HG03280 (cell line): Measurements from ENCODE around the gene ACOT8.
"Not testable (repeated sequence)": the region's sequence is repeated elsewhere in the genome, so short reads cannot be mapped to it uniquely, and the experiment has no call there.

ENCODE experiments used
- ATAC-seq: cut with Tn5 transposase; IDR thresholded peaks from one replicate; pipeline ENCODE4 v1.9.1; 2021; ENCODE audit warnings: mild to moderate bottlenecking, moderate library complexity; ENCODE audit not compliant: unreplicated experiment

ACOT8 gene

GRCh38 chr20:45832619-45833018 is 24.6 kb downstream of the ACOT8 start:
- no peak for ATAC-seq

DNA sequence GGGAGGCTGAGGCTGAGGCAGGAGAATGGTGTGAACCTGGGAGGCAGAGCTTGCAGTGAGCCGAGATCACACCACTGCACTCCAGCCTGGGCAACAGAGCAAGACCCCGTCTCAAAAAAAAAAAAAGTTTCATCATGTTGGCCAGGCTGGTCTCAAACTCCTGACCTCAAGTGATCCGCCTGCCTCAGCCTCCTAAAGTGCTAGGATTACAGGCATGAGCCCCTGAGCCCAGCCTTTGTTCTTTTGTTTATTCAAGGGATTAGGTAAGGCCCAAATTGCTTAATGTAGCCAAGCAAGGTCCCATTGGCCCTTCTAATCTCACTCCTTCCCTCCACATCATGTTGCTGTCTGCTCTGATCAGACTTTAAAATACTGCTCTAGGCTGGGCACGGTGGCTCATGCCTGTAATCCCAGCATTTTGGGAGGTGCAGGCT is 27.5 kb downstream of the ACOT8 start:
- ATAC-seq: not testable (repeated sequence)

GRCh38 chr20:45828589-45828988 is 28.6 kb downstream of the ACOT8 start:
- no peak for ATAC-seq

- ATAC-seq: no peak
Observed at GRCh38 chr20:45827712-45828111, 29.5 kb downstream of the ACOT8 start.

GRCh38 chr20:45827030-45827652 is 30.1 kb downstream of the ACOT8 start, which contains the start of gene TNNC2:
Gene TNNC2, minus strand, starts transcription at chr20:45827312. Its CDS starts 64 bp downstream, at chr20:45827248.
- ATAC-seq: no peak

GRCh38 chr20:45826381-45827019 is 30.7 kb downstream of the ACOT8 start:
- no peak for ATAC-seq

DNA sequence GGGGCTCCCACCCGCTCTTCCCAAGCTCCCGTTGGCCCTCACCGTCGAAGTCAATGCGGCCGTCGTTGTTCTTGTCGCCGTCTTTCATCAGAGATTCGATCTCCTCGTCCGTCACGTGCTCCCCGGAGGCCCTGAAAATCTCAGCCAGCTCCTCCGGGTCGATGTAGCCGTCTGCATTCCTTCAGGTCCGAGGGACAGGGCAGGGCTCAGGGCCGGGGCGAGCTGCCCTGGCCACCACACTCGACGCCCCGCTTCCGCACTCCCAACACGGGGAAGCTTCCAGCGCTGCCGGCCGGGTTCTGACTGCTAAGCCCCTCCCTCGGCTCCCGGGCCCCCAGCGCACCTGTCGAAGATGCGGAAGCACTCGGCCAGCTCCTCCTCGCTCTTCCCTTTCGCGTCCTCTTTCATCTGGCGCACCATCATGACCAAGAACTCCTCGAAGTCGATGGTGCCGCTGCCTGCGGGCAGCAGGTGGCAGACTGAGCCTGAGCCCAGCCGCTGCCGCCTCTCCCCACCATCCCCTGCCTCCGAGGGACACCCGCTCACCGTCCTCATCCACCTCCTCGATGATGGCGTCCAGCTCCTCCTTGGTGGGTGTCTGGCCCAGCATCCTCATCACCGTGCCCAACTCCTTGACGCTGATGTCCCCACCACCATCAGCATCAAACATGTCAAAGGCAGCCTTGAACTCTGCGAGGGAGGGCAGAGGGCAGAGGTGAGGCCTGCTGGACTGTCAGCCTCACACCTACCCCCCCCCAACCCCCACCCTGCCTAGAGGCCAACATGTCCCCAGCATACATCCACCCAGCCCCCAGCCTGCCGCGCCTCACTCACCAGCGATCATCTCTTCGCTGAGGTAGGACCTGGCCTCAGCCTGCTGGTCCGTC is 33.0 kb downstream of the ACOT8 start:
- ATAC-seq: no peak

DNA sequence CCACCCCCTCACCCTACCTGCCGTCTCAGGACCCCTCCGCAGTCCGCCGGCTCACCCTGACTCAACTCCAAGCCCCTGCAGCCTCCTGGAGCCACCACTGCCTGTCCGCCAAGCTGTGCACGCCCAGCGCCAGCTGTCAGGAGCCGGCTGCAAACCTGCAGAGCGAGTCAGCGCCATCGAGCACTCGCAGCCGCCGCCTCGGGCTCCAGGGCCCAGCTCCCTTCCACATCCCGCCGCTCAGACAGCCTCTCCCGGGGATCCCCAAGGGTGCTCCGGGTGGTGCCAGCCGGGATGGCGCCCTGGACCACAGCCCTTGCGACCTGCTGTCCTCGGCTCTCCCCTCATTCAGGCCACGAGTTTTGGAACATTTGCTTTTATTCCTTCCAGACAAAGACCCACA is 34.3 kb downstream of the ACOT8 start:
- ATAC-seq: no peak

- ATAC-seq: no peak
Observed at GRCh38 chr20:45821947-45822346, 35.2 kb downstream of the ACOT8 start.

DNA sequence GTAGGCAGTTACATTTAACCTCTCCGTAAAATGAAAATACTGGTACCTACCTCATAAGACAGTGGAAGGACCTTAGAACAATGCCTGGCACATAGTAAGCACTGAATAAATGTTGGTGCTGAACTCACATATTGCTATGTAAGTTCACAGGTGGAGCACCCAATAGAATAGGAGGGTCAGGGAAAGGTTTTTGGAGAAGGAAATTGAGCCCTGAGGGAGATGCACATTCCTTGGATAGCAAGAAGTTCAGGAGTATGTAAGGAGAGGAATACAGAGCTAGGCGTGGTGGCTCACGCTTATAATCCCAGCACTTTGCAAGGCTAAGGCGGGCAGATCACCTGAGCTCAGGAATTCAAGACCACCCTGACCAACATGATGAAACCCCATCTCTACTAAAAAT is 37.7 kb downstream of the ACOT8 start:
- ATAC-seq: no peak

DNA sequence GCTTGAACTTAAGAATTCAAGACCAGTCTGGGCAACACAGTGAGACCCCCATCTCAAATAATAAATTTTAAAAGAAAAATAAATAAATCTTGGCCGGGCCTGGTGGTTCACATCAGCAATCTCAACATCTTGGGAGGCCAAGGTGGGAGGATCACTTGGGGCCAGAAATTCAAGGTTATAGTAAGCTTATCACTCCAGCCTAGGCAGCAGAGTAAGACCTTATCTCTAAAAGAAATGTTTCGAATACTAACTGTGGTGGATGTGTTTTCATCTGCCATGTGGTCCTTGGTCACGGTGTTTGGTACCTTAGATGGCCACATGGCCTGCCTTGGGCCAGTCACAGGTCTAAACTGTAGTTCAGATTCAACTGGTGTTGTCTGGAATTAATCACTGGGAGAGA is 39.0 kb downstream of the ACOT8 start:
- ATAC-seq: no peak

DNA sequence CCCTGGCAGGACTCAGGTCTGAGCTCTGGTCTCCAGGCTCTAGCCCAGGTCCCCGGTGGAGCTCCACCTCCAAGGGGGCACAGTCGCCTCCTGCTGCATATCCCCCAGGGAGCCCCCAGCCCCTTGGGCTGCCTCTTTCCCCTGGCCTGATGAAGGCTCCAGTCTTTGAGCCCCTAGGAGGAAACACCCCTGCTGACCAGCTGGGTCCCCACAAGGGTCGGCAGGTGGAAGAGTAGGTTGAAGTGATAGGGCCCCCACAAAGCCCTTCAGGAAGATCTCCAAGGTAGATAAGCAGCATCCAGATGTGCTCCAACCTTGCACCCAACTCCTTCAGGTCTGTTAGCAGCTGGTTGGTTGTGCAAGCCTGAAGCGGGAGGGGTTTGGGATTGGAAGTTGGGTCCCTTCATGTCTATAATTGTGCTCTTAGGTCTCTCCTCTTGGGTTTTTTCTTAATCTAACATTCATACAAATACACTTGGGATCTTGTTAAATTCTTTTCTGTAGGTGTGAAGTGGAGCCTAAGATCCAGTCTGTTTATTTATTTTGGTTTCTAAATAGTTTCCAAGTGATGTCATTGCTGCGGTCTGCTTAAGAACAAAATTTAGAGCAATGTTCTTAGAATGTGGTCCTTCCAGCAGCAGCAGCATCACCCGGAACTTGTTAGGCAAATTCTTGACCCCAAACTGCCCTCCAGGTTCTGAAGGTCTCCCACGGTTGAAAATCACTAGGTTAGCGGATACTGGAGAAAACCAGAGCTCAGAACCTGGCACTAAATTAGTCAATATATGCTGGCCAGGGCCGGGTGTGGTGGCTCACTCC is 39.6 kb downstream of the ACOT8 start:
- no peak for ATAC-seq

- ATAC-seq: no peak
Observed at GRCh38 chr20:45816951-45817350, 40.2 kb downstream of the ACOT8 start.

DNA sequence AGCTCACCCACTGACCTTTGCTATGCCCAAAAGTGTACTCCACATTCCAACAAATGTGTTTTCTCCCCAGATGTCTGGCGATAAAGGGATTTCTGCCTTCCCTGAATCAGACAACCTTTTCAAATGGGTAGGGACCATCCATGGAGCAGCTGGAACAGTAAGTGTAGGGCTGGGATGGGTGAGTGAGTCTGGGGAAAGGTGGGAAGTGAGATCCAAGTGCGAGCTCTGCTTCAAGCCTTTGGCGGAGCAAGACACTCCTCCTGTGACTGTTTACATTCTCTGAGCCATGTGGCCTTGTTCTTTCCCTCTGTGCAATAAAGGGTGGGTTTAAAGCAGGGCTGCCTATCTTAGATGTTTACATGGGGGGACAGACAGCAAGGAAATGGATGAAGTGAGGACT is 42.9 kb downstream of the ACOT8 start:
- ATAC-seq: no peak

GRCh38 chr20:45813489-45813888 is 43.7 kb downstream of the ACOT8 start:
- ATAC-seq: no peak

DNA sequence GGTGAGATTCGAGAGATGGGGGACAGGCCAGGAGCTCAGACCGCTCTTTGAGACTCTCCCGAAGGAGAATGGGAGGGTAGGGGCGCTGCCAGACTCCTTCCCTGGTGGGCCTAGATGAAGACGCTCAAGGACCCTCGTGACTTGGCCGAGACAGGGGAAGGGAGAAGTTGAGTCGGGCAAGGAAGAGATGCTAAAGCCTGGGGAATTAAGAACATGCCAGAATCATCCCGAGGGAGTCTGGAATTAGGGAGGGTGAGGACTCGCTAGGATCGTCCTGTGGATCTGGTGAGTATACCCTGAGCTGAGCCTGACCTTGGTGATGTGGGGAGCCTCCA is 44.2 kb downstream of the ACOT8 start:
- ATAC-seq: no peak

GRCh38 chr20:45812157-45813005 is 44.8 kb downstream of the ACOT8 start, which contains the start of gene UBE2C:
Gene UBE2C, plus strand, starts transcription at chr20:45812644. Its CDS starts 52 bp downstream, at chr20:45812696.
- ATAC-seq: peak; percentile 98

DNA sequence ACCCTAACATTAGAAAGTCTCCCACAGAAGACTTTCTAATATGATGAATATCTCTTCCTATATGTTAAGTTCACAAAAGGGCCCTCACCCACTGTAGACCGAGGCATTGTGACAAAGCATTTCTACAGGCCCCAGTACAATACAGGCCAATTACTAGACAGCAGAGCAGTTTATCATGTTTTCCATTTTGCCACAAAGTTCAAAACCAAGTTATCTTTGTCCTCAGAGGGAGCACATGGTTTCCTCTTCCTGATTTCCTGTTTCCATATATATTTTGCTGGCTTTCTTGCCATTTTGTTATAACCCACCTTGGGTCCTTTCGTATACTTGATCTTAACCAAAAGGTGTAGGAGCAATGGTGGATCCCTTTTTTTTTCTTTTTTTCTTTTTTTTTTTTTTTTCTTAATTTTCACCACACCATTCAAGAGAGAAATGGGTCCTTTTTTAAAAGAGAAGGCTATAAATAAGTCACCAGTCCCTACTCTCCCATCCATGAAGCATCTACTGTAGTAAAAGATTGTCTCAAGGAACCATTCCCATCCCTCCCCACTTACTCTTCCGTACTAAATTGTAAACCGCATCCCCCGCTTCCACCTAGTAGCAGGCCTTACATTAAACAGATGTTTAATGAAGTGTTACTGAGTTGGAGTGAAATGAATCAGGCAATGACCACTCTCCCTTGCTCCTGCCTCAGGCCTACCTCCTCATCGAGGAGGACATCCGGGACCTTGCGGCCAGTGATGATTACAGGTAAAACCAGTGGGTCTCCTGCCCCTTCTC is 46.8 kb downstream of the ACOT8 start:
- no peak for ATAC-seq

DNA sequence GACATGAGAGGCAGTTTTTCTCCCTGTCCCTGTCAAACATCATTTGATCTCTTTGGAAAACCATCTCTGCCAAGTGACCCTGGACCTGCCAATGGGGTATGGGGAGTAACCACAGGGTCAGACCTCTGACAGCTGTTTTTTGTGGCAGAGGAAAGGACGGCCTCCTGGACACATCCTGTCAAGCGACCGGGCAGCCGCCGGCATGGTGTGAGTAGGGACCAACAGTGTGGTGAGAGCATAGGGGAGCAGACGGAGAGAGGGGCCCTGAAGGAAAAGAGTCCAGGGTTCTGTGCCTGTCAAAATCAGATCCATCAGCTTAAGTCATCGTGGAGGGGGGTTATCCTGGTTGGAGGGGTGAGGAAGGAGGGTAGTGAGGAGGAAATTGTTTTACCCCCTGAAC is 55.3 kb downstream of the ACOT8 start:
- ATAC-seq: no peak
